Esophagus squamous epithelium (tissue), 4 donors: ENCODE data around the gene NTNG2.

Experiments
- CTCF ChIP-seq, 6 experiments: fragments of 450-650 bp in 4 of 6; fragments of 200-600 bp in 2 of 6; sonication (generic) in 2 of 6; IDR thresholded peaks; one replicate each; pipeline ENCODE4 v1.5.1; 2016 to 2019; ENCODE audit warnings: antibody characterized with exemption in 6 of 6, mild to moderate bottlenecking in 4 of 6, moderate library complexity in 4 of 6
- POLR2A ChIP-seq, 4 donors: fragments of 450-650 bp; IDR thresholded peaks; one replicate each; pipeline ENCODE4 v1.6.1; 2017; ENCODE audit warnings: antibody characterized with exemption in 4 of 4, mild to moderate bottlenecking in 4 of 4, moderate library complexity in 3 of 4

- TF ChIP-seq CTCF (IDR thresholded peaks at IDR 0.05) (no peak), POLR2A (IDR thresholded peaks at IDR 0.05) (no peak)
Observed at GRCh38 chr9:132266017-132266416, 104.2 kb downstream of the NTNG2 start.
